HG03571 (cell line): ENCODE measurements around the gene OSBPL2.

Source experiments
- ATAC-seq: cut with Tn5 transposase; IDR thresholded peaks from one replicate; pipeline ENCODE4 v1.9.1; 2021; ENCODE audit not compliant: unreplicated experiment

The OSBPL2 gene

GRCh38 chr20:62308102-62308822 lies 69.9 kb downstream of the OSBPL2 start:
- no peak for ATAC-seq

- ATAC-seq: no peak
Observed at GRCh38 chr20:62309198-62309944, 71.0 kb downstream of the OSBPL2 start.

- ATAC-seq: no peak
Observed at GRCh38 chr20:62309947-62310756, 71.8 kb downstream of the OSBPL2 start.

- no peak for ATAC-seq
Observed at GRCh38 chr20:62310757-62311121, 72.4 kb downstream of the OSBPL2 start.

GRCh38 chr20:62311150-62311549 lies 72.8 kb downstream of the OSBPL2 start:
- no peak for ATAC-seq

- ATAC-seq: no peak
Observed at GRCh38 chr20:62311832-62312661, 73.7 kb downstream of the OSBPL2 start.

- no peak for ATAC-seq
Observed at GRCh38 chr20:62312662-62312977, 74.3 kb downstream of the OSBPL2 start.

- ATAC-seq: no peak
Observed at GRCh38 chr20:62313021-62313420, 74.7 kb downstream of the OSBPL2 start.

- no peak for ATAC-seq
Observed at GRCh38 chr20:62313460-62314338, 75.4 kb downstream of the OSBPL2 start.

- ATAC-seq: no peak
Observed at GRCh38 chr20:62314339-62314638, 76.0 kb downstream of the OSBPL2 start.

- no peak for ATAC-seq
Observed at GRCh38 chr20:62314711-62315302, 76.5 kb downstream of the OSBPL2 start.

- ATAC-seq: no peak
Observed at GRCh38 chr20:62315773-62316172, 77.5 kb downstream of the OSBPL2 start.

GRCh38 chr20:62316331-62317166 lies 78.2 kb downstream of the OSBPL2 start:
- no peak for ATAC-seq

GRCh38 chr20:62317167-62317655 lies 78.9 kb downstream of the OSBPL2 start:
- ATAC-seq: no peak

GRCh38 chr20:62318400-62319345 lies 80.4 kb downstream of the OSBPL2 start:
- ATAC-seq: no peak

GRCh38 chr20:62319346-62319909 lies 81.1 kb downstream of the OSBPL2 start:
- no peak for ATAC-seq

- no peak for ATAC-seq
Observed at GRCh38 chr20:62320581-62321354, 82.4 kb downstream of the OSBPL2 start.
